Measurements from ENCODE around the gene CCDC28A.

DNA sequence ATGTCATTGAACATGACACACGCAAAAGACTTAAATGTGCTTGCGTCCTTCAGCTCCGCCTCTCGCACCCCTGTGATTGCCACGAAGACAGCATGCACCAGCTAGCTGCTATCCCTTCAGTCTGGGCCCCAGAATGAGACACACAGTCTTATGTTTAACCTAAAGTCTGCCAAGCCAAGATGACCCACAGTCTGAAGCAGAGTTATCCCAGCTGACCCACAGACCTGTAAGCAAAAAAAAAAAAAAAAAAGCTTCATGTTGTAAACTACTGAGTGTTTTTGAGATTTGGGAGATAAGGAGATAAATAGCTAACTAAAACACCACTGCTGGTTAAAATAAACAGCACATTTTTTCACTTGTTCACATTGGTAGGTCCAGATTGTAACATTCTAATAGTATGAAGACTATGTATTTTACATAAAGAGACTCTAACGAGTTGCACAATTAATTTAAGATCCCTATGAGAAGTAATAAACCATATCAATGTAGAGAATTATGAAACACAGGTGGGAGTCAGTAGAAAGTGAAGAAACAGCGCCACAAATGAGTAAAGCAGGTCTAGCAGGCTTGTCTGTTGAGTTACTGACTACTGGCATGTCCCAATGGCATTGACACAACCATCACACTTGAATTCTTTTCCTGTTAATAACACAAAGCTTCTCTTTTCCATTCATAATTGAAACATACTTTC is 47.4 kb upstream of the CCDC28A start:
- TF ChIP-seq, protein P1, sequence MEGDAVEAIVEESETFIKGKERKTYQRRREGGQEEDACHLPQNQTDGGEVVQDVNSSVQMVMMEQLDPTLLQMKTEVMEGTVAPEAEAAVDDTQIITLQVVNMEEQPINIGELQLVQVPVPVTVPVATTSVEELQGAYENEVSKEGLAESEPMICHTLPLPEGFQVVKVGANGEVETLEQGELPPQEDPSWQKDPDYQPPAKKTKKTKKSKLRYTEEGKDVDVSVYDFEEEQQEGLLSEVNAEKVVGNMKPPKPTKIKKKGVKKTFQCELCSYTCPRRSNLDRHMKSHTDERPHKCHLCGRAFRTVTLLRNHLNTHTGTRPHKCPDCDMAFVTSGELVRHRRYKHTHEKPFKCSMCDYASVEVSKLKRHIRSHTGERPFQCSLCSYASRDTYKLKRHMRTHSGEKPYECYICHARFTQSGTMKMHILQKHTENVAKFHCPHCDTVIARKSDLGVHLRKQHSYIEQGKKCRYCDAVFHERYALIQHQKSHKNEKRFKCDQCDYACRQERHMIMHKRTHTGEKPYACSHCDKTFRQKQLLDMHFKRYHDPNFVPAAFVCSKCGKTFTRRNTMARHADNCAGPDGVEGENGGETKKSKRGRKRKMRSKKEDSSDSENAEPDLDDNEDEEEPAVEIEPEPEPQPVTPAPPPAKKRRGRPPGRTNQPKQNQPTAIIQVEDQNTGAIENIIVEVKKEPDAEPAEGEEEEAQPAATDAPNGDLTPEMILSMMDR (conservative IDR thresholded peaks at IDR 0.05; ENCODE audit: low read depth, low read length), result no peak
- TF ChIP-seq MXI1 (IDR thresholded peaks at IDR 0.05; ENCODE audit: borderline replicate concordance, low read depth, low read length) (no peak), FOS (IDR thresholded peaks at IDR 0.05; ENCODE audit: low read depth, low read length) (no peak), POLR2A (IDR thresholded peaks at IDR 0.05; ENCODE audit: low read depth, low read length) (no peak), RAD21 (IDR thresholded peaks at IDR 0.05; ENCODE audit: low read length) (no peak), NFE2L2 (IDR thresholded peaks at IDR 0.05; ENCODE audit: low read depth, low read length) (no peak), RCOR1 (IDR thresholded peaks at IDR 0.05; ENCODE audit: insufficient replicate concordance, low read length) (no peak), RFX5 (IDR thresholded peaks at IDR 0.05; ENCODE audit: low read depth, low read length) (no peak), CEBPB (IDR thresholded peaks at IDR 0.05; ENCODE audit: low read depth, low read length) (no peak), BHLHE40 (IDR thresholded peaks at IDR 0.05; ENCODE audit: low read depth, low read length) (no peak)
